ENCODE measurements around the gene KCTD6.

Gene KCTD6

GRCh38 chr3:58484722-58485069, 7.2 kb upstream of the KCTD6 start:
- FAIRE-seq = no peak
- no peak for DNase-seq (ENCODE audit: insufficient read length, low spot score)

- FAIRE-seq (no peak), DNase-seq (ENCODE audit: insufficient read length, low spot score) (no peak)
Observed at GRCh38 chr3:58485801-58486435, 6.0 kb upstream of the KCTD6 start.

- FAIRE-seq (no peak), DNase-seq (ENCODE audit: insufficient read length, low spot score) (no peak)
Observed at GRCh38 chr3:58487140-58487886, 4.6 kb upstream of the KCTD6 start.

GRCh38 chr3:58488967-58489366, 2.9 kb upstream of the KCTD6 start:
- FAIRE-seq = no peak
- no peak for DNase-seq (ENCODE audit: insufficient read length, low spot score)

GRCh38 chr3:58490860-58491501, 915 bp upstream of the KCTD6 start:
- FAIRE-seq = no peak
- no peak for DNase-seq (ENCODE audit: insufficient read length, low spot score)

- no peak for FAIRE-seq
- DNase-seq (ENCODE audit: insufficient read length, low spot score) = peak; percentile 26
Observed at GRCh38 chr3:58492494-58492905, 604 bp downstream of the KCTD6 start.

GRCh38 chr3:58494107-58494506, 2.2 kb downstream of the KCTD6 start:
- DNase-seq (ENCODE audit: insufficient read length, low spot score) = no peak

GRCh38 chr3:58495101-58495500, 3.2 kb downstream of the KCTD6 start:
- FAIRE-seq = no peak
- DNase-seq (ENCODE audit: insufficient read length, low spot score) = no peak

More at GRCh38 chr3:58494107-58494506, 2.2 kb downstream of the KCTD6 start:
- no peak for FAIRE-seq

- DNase-seq (ENCODE audit: insufficient read length, low spot score) = no peak
Observed at GRCh38 chr3:58496206-58496857, 4.4 kb downstream of the KCTD6 start.

GRCh38 chr3:58497097-58497496, 5.2 kb downstream of the KCTD6 start:
- FAIRE-seq (peak; percentile 59), DNase-seq (ENCODE audit: insufficient read length, low spot score) (no peak)

More at GRCh38 chr3:58496206-58496857, 4.4 kb downstream of the KCTD6 start:
- FAIRE-seq = no peak

GRCh38 chr3:58502872-58503271, 11.0 kb downstream of the KCTD6 start:
- DNase-seq (ENCODE audit: insufficient read length, low spot score) (no peak), FAIRE-seq (peak; percentile 31)

GRCh38 chr3:58507356-58508078, 15.6 kb downstream of the KCTD6 start:
- FAIRE-seq = no peak
- DNase-seq (ENCODE audit: insufficient read length, low spot score) = no peak

- FAIRE-seq (no peak), DNase-seq (ENCODE audit: insufficient read length, low spot score) (no peak)
Observed at GRCh38 chr3:58508437-58508836, 16.5 kb downstream of the KCTD6 start.

- FAIRE-seq (no peak), DNase-seq (ENCODE audit: insufficient read length, low spot score) (no peak)
Observed at GRCh38 chr3:58514405-58514804, 22.5 kb downstream of the KCTD6 start.

GRCh38 chr3:58518291-58518789, 26.4 kb downstream of the KCTD6 start:
- FAIRE-seq = no peak

GRCh38 chr3:58519668-58520402, 27.9 kb downstream of the KCTD6 start:
- FAIRE-seq = no peak
- DNase-seq (ENCODE audit: insufficient read length, low spot score) = no peak

More at GRCh38 chr3:58518291-58518789, 26.4 kb downstream of the KCTD6 start:
- no peak for DNase-seq (ENCODE audit: insufficient read length, low spot score)

- no peak for DNase-seq (ENCODE audit: insufficient read length, low spot score)
- FAIRE-seq = no peak
Observed at GRCh38 chr3:58520403-58521335, 28.8 kb downstream of the KCTD6 start.

GRCh38 chr3:58521336-58521670, 29.4 kb downstream of the KCTD6 start:
- FAIRE-seq (no peak), DNase-seq (ENCODE audit: insufficient read length, low spot score) (no peak)

Data from GM19239 (cell line).